Measurements from ENCODE around the gene OR5L2.
"Not testable (repeated sequence)": the region's sequence is repeated elsewhere in the genome, so short reads cannot be mapped to it uniquely, and the experiment has no call there.

OR5L2 gene

DNA sequence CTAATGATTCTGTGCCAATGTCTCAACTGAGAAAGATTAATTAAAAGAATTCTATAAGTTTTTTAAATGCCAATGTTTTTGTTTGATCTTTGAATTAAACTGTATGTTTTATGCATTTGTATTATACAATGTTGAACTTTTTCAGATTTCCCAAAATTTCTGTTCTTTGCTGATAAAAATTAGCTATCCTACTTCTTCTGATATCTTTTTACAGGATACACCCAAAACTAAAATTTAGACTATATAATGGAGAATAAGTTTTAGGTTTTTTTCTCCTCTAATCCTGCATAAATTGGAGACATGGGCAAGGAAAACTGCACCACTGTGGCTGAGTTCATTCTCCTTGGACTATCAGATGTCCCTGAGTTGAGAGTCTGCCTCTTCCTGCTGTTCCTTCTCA is at the start of gene OR5L2:
OR5L2 (plus strand) TSS at position 301 of the 400 bp plus-strand sequence; CDS start at position 301, 0 bp downstream.
- no peak for DNase-seq

DNA sequence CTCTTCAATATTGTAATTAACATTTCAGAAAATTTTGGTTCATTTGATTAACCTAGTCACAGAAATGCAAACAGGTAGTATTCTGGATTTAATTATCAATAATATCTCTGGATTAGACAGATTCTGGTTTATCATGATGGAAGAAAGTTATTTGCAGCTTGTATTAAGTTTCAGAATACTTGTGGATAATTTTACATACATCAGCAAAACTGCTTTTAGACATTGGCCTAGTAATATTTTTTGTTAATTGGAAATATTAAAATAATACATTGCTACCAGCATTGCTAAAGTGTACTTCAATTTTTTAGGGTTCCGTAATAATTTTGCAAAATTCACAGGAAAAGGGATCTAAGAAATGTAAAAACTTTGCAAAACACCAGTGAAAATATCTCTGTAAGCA is 35.4 kb upstream of the OR5L2 start:
- DNase-seq: no peak

DNA sequence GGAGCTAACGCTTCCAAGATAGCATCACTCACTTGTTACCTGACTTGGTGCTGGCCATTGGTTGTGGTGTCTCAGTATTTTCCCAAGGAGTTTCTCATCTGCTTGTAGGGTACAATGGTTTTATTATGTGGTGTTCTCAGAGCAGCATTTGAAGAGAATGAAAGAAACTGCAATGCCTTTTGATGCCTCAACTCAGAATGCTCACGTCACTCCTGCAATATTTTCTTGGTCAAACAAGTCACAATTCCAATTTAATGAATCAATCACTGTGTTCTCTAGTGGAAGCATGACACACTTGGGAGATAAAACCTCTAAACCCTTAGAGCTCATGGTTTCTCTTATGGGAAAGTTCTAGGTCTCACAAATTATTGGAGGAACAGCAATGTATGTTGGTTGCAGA is 33.7 kb upstream of the OR5L2 start:
- no peak for DNase-seq

DNA sequence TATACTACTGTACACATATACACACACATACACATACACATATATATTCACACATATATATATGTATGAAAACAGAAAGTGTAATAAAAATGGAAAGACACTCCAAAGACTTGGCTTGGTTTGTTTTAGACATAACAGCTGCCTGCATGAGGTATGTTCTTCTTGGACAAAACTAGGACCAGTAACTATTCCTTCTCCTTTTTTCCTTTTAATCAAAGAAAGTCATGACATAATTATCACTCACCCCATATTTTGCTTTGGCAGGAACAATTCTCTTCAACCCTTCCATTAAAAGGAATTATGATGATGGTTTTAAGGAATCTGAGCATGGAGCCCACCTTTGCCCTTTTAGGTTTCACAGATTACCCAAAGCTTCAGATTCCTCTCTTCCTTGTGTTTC is 31.8 kb upstream of the OR5L2 start, which contains the start of gene OR5D14:
OR5D14 (plus strand) TSS at position 301 of the 400 bp plus-strand sequence; CDS start at position 301, 0 bp downstream.
- no peak for DNase-seq

DNA sequence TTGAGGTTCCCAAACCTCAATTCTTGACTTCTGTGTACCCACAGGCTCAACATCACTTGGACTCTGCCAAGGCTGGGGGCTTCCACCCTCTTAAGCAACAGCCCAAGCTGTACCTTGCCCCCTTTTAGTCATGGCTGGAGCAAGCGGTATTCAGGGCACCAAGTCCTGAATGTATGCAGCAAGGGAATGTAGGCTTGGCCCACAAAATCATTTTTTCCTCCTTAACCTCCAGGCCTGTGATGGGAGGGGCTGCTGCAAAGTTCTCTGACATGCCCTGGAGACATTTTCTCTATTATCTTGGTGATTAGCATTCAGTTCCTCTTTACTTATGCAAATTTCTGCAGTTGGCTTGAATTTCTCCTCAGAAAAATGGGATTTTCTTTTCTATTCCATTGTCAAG is 20.8 kb upstream of the OR5L2 start:
- DNase-seq: no peak

DNA sequence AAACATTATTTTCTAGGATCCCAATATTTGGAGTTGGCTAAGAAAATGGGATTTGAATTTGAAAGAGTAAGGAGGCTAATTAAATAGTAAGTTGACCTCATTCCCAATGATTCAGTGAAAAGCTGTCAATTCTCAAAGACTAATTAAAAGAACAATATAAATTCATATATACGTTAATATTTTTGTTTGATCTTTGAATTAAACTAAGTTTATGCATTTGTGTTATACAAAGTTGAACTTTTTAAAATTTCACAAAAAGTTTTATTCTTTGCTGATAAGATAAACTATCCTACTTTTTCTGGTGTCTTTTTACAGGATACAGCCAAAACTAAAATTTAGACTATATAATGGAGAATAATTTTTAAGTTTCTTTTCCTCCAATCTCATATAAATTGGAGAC is 16.0 kb upstream of the OR5L2 start, which contains the start of gene OR5L1:
OR5L1 (plus strand) TSS at position 301 of the 400 bp plus-strand sequence. CDS start 100 bp downstream, outside the sequence.
- no peak for DNase-seq

DNA sequence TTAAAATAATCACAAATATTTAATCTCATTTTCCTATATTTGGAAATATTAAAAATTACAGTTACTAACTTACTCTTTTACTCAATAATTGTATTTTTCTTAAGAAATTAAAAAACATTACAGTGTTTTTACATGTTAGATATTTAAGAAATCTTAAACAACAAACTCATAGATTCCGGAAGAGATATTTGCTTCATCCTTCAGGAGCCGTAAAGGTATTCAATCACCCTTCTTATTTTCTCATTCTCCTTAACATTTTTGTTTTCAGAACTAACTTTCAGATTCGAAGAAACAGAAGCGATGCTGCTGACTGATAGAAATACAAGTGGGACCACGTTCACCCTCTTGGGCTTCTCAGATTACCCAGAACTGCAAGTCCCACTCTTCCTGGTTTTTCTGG is 7.7 kb upstream of the OR5L2 start, which contains the start of gene OR5D18:
OR5D18 (plus strand) TSS at position 301 of the 400 bp plus-strand sequence; CDS start at position 301, 0 bp downstream.
- no peak for DNase-seq

DNA sequence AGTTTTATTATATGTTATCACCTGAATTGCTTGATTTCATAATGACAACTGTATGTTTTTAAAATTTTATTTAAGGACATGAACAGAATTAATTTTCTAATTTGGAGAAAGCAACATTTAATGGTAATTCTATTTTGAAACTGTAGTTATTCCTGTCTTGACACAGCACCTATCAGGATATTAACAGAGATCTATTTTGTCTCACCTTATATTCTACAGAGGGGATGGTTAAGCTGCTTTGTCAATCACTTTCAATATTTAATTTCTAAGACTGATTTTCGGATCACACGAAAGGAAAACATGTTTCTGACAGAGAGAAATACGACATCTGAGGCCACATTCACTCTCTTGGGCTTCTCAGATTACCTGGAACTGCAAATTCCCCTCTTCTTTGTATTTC is 11.4 kb downstream of the OR5L2 start, which contains the start of gene OR5D16:
OR5D16 (plus strand) TSS at position 301 of the 400 bp plus-strand sequence; CDS start at position 301, 0 bp downstream.
- DNase-seq: no peak

DNA sequence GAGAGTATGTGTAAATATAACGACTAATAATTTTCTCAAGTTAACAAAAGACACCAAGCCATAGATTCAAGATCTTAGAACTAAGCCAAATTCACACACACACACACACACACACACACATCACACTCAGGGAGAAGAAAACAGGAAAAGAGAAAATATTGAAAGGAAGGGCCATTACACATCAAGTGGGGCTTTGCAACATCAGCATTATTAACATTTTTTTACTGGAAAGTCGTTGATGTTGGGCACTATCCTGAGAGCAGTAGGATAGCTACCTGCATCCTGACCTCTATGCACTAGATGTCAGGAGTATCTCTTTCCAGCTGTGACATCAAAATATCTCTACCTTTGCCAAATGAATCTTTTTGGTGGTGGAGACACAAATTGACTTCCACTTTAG is 20.4 kb downstream of the OR5L2 start:
- no peak for DNase-seq

DNA sequence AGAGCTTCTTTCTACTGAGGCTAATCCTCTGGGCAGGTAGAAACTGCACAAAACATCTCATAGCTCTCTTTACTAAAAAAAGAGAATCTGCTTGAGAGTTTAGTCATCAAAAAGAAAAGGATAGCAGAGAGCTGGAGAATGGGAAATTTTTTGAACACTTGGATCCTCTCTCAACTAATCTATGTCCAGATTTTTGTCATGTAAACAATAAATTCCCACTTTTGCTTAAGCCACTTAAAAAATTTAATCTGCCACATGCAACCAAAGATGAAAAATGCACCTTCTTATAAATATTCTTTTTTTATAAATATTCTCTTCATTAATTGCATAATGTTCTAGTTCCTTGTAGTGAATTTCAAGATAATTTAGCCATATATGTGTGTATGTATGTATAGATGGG is 22.0 kb downstream of the OR5L2 start:
- DNase-seq: no peak

DNA sequence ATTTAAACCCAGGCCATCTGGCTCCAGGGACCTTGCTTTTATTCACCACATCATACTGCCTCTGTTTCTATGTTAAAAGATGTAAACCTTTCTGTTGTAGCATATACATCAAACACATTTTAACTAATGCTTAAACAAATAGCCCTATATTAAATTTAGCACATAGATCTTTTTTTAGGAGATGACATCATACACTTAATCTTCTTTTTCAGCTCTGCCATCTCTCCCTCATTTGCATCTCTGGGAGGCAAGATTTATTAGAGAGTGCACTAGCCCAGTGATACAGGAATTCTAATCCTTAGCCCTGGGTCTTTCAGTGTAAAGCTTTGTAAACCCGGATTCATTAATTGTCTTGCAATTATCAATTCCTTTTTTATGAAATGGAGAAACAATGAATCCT is 25.1 kb downstream of the OR5L2 start:
- no peak for DNase-seq

DNA sequence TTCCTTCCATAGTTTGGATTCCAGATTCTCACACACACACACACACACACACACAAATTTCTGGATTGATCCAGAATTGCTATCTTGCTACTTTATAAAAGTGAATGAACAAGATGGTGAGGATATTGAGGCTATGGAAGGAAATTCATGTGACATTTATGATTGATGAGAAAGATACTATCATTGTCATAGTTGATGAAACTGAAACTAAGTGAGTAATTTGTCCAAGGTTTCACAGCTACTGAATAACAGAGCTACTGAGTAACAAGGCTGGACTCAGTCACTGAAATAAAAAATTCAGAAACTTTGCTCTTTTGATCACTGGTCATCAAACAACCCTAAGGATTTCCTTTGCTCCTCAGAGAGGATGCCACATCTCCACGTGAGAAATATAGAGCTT is 27.7 kb downstream of the OR5L2 start:
- DNase-seq: no peak

DNA sequence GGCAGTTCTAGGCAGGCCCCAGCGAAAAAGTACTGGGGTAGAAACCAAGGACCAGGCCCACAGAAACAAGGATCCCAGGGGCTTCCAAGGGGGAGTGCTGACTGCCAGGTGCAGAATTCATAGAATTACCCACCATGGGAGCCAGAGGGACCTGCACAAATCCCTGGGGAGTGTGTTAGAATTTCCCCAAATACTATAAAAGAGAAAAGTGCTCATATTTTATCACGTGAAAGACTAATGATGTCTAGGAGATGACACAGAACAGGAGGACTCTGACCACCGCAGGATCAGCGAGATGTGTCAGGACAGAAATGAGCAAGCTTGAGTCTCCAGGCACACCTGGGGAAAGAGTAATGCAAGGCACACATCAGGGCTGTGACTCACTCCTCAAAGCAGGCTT is 40.3 kb downstream of the OR5L2 start:
- not testable (repeated sequence) for DNase-seq

DNA sequence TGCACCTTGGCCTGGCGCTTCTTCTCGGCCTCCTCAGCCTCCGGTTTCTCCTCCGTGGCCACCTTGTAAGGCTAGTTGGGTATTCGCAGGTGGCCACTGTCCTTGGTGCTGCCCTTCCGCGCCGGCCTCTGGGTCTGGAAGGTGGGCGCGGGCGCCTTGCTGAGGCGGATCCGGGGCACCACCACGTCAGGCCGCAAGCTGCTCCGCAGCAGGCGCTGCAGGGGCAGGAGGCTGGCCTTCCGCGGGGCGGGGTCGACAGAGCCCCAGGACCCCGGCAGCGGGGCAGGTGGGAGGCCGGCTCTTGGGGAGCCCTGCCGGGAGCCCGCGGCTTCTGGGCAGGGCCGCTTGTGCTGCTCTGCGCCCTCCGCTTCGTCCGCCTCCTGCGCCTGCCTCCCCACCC is 45.7 kb downstream of the OR5L2 start:
- DNase-seq: not testable (repeated sequence)

DNA sequence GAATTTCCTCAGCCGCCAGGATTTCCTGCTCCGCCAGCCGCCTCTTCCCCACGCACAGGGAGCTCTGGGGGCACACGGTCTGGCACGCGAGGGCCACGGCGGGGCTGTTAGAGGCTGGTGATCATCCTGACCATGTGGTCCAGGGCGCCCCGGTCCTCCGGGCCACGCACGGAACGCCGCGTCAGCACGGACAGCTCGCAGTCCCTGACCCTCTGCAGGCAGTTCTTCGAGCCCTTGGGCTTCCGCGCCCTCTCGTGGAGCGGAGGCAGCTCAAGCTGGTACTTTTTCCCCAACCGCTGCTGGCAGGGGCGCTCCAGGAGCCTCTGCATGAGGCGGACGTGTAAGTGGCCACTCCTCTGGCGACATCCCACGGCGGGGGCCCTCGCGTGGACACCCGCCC is 46.1 kb downstream of the OR5L2 start:
- DNase-seq: not testable (repeated sequence)

All from NCI-H2081 (cell line).